Liver (tissue), 3 donors: ENCODE measurements around the gene XYLT2.

ENCODE experiments used
- CTCF ChIP-seq: fragments of 150-350 bp; IDR thresholded peaks from 2 replicates; pipeline ENCODE4 v1.5.1; 2017; ENCODE audit warnings: improper control_type of control experiment, low read depth, low read length; ENCODE audit not compliant: missing input control
- GABPA ChIP-seq, 2 donors: IDR thresholded peaks in 1 of 2; conservative IDR thresholded peaks in 1 of 2; 2 replicates each; pipeline ENCODE4 v1.6.1; 2016; ENCODE audit warnings: antibody characterized with exemption in 2 of 2, mild to moderate bottlenecking in 1 of 2, moderate library complexity in 1 of 2
- NR2F2 ChIP-seq: IDR thresholded peaks from 2 replicates; pipeline ENCODE4 v1.6.1; 2016; ENCODE audit warnings: antibody characterized with exemption
- RAD21 ChIP-seq, 2 donors: IDR thresholded peaks; 2 replicates each; pipeline ENCODE4 v1.6.1; 2016; ENCODE audit warnings: antibody characterized with exemption in 2 of 2, mild to moderate bottlenecking in 2 of 2
- REST ChIP-seq: IDR thresholded peaks from 2 replicates; pipeline ENCODE4 v1.6.1; 2016; ENCODE audit warnings: antibody characterized with exemption, mild to moderate bottlenecking
- RXRA ChIP-seq, 2 donors: IDR thresholded peaks; 2 replicates each; pipeline ENCODE4 v1.6.1; 2017 to 2018; ENCODE audit warnings: antibody characterized with exemption in 2 of 2, mild to moderate bottlenecking in 1 of 2
- SP1 ChIP-seq: IDR thresholded peaks from 2 replicates; pipeline ENCODE4 v1.6.1; 2018; ENCODE audit warnings: antibody characterized with exemption, mild to moderate bottlenecking
- TAF1 ChIP-seq: conservative IDR thresholded peaks from 2 replicates; pipeline ENCODE4 v1.6.1; 2016; ENCODE audit warnings: antibody characterized with exemption, mild to moderate bottlenecking
- ZBTB33 ChIP-seq: IDR thresholded peaks from 2 replicates; pipeline ENCODE4 v1.6.1; 2016; ENCODE audit warnings: antibody characterized with exemption
- TF ChIP-seq, protein P1 (sequence below): IDR thresholded peaks from 2 replicates; pipeline ENCODE4 v1.6.1; 2016; ENCODE audit warnings: antibody characterized with exemption
- TF ChIP-seq, protein P2 (sequence below): IDR thresholded peaks from 2 replicates; pipeline ENCODE4 v1.6.1; 2016; ENCODE audit warnings: antibody characterized with exemption
- donor health status: healthy.
- donor health status: healthy.

DNA sequence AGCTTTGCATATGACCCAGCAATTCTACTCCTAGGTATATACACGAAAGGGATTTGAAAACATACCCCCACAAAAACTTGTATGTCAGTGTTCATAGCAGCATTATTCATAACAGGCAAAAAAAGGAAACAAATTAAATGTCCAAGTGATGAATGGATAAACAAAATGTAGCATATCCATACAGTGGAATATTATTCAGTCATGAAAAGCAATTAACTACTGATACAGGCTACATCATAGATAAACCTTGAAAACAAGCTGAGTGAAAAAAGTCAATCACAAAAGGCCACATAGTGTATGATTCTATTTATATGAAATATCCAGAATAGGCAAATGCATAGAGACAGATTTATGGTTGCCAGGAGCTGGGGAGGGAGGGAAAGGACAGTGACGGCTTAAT, 27.8 kb downstream of the XYLT2 start:
- no peak for TF ChIP-seq CTCF
- TF ChIP-seq TAF1: no peak
- TF ChIP-seq, protein P1, sequence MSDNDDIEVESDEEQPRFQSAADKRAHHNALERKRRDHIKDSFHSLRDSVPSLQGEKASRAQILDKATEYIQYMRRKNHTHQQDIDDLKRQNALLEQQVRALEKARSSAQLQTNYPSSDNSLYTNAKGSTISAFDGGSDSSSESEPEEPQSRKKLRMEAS: no peak
- TF ChIP-seq REST: no peak
- TF ChIP-seq GABPA (IDR thresholded peaks at IDR 0.05 in 1 of 2, conservative IDR thresholded peaks at IDR 0.05 in 1 of 2): no peak
- no peak for TF ChIP-seq RAD21 (IDR thresholded peaks at IDR 0.05)
- TF ChIP-seq NR2F2: no peak
- TF ChIP-seq RXRA (IDR thresholded peaks at IDR 0.05): no peak
- no peak for TF ChIP-seq SP1
- TF ChIP-seq ZBTB33: no peak
- TF ChIP-seq, protein P2, sequence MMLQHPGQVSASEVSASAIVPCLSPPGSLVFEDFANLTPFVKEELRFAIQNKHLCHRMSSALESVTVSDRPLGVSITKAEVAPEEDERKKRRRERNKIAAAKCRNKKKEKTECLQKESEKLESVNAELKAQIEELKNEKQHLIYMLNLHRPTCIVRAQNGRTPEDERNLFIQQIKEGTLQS: no peak
